Astrocyte of the hippocampus (primary cell): ENCODE data around the gene HDAC7.
A peak's percentile ranks its signal among the peaks of the same experiment; 100 is the strongest.
"Not testable (repeated sequence)": the region's sequence is repeated elsewhere in the genome, so short reads cannot be mapped to it uniquely, and the experiment has no call there.

Experiments used
- DNase-seq: peaks from one replicate; pipeline ENCODE4 v3.0.0; 2011; ENCODE audit warnings: low read depth, low spot score

The HDAC7 gene

DNA sequence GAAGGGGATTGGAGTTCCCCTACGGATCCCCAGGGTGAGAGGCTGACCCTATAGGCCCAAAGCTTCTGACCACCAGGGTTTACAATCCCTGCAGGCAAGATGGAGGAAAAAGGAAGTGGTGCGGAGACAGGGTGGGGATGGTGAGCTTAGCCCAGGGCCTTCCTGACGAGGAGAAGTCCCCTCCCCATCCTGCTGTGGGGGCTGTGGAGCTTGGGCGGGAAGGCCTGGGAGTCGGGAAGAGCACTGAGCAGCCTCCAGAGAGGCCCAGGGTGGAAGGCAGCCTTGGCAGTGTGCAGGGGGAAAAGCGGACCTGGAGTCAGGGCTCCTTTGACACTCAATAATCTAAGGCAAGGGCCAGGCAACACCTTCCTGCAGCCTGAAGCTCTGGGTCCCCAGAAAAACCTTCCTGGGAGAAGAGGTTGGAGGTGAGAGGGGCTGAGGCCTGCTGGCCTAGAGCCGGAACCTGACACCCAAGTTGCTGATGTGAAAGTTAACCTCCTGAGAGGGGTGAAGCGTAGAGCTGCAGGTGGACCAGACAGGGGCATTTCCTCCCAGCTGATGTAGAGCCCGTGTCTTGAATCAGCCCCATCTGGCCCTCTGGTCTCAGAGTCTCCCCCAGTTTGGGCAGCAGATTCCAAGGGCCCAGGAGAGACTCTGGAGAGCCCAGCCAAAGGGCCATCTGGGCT lies 6.0 kb downstream of the HDAC7 start:
- no peak for DNase-seq

DNA sequence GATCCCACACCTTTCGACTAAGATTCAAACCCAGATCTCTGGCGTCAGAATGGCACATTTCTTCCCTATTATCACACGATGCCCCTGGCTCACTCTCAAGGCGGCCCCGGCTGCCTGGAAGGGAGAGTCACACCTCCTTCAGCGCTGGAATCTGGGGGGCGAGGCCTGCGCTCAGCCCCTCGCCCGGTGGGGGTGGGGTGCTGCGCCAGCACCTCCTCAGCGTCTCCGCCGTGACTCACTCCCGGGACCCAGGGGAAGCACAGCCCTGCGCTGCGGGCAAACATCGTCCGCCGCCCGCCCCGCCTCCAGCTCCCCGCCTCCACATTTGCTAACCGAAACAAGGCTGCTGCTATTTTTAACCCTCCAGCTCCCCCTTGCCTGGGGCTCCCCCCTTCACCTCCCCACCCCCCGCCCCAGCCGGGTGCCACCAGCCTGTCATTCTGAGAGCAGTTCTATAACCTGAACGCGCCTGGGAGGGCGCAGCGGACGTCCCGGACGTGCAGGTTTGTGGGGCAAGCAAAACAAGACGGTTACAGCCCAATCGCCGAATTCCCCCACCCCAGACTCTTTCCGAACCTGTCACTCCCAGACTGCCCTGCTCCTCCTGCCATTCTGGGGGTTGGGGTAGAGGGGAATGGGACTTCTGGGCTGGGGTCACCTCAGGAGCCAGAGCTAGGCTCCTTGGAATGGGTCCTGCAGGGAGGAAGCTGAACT lies 6.7 kb downstream of the HDAC7 start:
- peak; percentile 98 for DNase-seq

DNA sequence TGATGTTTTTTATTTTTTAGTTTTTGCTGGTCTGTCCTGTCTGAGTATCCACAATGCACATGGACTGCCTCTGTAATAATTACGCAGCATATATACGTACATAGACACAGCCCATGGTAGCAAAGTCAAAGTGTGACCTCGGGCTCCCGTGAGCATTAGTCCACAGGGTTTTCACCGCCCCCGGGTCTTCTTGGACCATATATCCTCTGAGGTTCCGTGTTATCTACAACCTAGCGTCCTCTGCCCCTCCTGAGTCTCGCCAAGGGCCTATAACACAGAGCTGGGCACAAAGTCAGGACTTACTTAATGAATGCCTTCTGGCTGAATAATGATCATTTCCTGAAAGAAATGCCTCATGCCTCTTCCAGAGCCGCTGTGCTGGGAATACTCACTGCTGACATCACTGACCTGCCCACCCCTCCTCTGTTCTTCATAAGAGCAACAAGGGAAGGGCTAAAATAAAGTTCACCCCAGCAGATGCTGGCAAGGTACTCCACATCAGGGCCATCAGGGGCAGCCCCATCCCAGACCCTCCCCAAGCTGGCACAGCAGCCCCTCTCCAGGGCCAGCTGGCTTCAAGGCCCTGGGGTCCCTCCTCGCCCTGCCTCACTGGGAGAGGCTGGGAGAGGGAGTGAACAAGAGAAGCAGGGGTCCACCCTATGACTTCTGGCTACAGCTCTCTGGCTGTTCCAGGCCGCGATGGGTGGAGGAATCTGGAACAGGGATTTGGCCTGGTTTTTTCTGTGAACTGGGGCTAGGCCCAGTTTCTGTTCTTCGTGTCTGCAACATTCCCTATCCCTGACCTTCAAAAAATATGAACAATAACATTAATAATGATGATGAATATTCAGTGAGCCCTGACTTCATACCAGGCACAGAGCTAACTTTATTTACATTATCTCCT lies 7.9 kb downstream of the HDAC7 start:
- peak; percentile 71 for DNase-seq

DNA sequence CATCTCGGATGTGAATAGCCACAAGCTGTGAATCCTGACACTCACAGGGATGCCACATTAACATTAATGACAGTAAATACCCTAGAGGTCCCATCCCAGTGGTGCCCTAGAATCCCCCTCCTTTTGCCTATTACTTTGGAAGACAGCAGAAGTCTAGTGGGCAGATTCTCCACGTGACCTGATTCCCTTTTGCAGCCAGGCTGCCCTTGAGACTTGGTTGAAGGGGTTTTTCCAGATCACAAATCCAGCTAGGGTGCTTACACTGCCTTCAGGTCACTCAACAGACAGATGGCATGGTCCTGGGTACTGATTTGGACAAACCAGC lies 8.7 kb downstream of the HDAC7 start:
- no peak for DNase-seq

DNA sequence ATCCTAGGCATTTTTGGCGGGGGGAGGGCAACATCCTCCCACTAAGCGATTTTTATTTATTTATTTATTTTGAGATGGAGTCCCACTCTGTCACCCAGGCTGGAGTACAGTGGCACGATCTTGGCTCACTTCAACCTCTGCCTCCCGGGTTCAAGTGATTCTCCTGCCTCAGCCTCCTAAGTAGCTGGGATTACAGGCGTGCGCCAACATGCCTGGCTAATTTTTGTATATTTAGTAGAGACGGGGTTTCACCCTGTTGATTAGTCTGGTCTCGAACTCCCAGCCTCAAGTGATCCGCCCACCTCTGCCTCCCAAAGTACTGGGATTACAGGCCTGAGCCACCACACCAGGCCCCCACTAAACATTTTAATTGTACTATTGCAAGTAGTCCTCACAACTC lies 10.2 kb downstream of the HDAC7 start:
- DNase-seq = not testable (repeated sequence)

DNA sequence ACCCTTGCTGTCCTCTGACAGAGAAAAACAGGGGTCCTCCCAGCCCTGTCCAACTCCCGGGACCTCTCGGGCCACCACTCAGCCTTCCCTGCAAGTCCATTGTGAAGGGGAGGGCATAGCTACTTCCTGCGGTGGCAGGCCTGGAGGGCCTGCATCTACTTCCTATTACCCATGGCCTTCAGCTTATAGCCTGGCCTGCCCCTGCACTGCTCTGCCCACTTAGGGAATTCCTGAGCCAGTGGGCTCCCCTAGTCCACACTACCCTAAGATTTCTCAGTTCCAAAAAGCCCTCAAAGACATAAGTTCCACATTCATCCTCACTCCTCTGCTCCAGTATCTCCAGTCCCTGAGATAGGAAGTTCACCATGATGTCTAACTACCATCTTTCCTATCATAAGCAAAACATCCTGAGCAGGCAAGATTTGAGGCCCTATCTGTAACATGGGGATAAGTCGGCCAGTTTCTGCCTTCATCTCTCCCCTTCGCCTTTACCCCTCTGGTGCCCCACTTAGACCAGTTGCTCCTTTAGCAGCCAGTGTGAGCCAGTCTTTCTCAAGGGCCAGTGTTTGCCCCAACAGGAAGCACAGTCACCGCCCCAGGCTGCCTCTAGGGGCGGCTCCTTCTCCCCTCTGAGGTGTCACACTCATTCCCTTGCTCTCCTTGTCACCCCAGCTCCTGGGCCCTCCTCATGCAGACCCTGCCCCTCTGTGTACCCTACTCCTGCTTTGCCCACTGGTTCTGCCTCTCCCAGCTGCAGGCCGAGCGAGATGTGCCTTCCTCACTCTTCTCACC lies 10.9 kb downstream of the HDAC7 start:
- DNase-seq = no peak

DNA sequence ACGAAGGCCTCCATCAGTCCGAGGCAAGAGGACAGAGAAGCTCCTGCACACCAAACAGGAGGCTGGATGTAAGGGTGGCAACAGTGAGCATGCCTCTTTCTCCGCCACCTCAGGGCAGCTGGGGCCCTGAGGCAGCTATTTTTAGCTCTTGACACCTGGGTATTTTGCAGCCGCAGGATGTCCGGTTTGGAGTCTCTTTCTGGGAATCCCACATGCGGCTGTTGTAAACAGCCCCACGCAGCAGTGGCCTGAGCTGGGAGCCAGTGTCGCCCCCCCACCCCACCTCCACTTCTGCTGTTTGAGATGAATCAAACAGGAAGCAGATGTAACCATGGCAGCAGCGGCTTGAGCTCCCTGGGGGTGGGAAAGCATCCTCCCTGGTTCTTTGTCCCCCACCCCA lies 11.7 kb downstream of the HDAC7 start:
- DNase-seq = peak; percentile 49

DNA sequence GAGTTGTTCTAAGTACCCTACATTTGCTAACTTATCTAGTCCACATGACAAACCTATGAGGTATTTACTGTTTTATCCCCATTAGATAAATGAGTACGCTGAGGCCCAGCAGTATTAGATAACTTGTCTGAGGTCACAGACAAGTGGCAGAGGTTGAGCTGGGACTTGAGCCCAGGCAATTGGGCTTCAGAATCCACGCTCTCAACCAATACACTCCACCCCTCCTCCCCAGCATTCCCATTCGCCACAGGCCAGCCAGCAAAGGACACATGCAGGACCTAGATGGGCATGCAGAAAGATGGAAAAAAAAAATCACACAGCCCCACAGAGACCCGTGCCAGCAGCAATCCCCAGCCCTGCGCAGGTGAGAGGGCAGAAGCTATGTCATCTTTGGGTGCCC lies 12.4 kb downstream of the HDAC7 start:
- DNase-seq = no peak

DNA sequence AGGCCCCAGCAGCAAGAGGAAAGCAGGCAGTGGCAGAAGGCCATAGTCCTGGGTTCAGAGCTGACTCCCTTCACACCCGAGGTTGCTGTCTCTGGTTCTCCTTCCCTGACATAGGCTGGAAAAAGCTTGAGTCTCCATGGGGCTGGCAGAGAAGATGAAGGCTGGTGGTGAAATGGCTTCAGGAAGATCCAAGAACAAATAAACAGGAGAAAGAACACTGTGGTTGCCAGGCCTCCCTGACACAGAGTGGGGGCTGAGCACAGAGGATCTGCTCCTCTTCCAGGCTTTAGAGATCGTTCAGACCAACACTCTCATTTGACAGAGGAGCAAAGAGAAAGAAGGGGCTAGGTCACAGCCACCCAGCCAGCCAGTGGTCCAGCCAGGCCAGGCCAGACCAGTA lies 14.3 kb downstream of the HDAC7 start:
- DNase-seq = no peak

DNA sequence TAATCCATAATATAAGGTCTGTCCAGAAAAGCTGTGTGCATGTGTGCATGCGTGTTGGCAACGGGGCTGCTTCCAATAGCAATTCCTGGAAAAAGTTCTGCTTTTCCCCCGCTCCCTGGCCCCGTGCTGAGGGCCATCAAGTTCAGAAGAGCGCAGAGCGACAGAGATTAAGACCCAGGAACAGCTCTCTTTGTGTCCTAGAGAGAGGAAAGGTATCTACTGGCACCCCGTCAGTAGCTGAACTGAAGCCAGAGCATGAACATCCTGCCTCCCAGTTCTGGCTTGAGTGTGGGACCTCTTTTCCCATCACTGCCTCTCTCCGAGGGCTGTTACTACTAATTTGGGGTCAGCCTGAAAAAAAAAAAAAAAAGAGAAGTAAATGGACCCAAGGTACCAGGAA lies 15.5 kb downstream of the HDAC7 start:
- no peak for DNase-seq

DNA sequence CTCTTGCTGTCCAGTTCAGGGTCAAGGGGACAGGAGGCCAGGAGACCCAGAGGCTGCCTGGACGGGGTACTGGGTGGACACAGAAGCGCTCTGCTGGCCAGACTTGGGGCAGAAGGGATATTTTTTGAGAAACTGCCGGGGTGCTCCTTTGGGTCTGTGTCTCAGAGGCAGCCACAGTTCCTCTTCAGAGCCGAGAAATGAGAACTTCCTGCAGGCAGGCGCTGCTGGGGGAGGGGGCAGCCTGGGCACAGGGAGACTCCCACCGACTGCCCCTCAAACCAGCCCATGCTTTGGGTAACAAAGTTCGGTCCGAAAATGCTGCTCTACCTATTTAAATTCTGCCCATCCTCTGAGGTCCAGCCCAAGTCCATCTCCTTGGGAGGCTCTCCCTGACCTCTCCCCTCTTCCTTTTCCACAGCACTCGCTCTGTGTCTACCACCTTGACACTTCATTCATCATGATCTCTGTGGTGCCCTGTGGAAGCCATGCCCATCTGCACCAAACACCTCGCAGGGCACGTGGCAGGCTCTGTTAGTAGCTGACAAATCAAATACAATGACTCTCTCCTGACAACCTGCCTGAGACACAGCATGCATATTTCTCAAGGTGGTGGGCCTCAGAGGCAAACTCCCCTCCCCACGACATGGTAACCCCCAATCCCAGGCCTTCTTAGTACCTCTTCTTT lies 16.4 kb downstream of the HDAC7 start:
- no peak for DNase-seq

DNA sequence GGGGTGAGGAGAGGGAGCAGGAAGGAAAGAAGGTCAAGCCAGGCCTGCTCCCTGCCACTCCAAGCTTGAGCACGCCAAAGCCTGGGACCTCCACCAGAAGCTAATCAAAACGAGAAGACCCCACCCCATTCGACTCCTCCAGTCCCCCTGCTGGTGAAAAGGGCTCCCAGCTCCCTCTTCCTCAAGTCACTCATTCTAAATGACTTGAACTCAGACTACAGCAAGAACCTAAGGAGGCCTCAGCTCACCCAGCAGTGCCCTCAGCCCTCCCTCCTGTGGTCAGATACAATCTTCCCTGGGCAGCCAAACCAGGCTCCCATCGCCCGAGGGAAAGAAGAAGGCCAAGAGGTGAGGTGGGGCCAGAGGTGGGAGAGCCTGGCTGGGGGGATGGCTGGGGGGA lies 17.4 kb downstream of the HDAC7 start:
- DNase-seq = no peak

DNA sequence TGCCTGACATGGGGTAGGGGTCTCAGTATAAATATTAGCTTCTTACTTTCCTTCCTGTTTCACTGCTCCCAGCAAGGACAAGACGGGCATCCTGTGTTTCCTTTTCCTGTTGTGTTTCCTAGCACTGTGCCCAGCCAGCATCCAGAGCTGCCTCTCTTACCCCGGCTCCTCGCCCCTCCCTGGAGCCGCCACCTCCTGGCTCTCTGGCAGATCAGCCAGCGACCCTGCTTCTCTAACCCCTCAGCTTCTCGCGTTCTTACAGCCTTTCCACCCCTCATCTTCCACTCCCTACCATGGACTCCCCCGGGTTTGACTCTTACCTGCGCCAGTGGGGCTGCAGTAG lies 17.8 kb downstream of the HDAC7 start:
- no peak for DNase-seq

DNA sequence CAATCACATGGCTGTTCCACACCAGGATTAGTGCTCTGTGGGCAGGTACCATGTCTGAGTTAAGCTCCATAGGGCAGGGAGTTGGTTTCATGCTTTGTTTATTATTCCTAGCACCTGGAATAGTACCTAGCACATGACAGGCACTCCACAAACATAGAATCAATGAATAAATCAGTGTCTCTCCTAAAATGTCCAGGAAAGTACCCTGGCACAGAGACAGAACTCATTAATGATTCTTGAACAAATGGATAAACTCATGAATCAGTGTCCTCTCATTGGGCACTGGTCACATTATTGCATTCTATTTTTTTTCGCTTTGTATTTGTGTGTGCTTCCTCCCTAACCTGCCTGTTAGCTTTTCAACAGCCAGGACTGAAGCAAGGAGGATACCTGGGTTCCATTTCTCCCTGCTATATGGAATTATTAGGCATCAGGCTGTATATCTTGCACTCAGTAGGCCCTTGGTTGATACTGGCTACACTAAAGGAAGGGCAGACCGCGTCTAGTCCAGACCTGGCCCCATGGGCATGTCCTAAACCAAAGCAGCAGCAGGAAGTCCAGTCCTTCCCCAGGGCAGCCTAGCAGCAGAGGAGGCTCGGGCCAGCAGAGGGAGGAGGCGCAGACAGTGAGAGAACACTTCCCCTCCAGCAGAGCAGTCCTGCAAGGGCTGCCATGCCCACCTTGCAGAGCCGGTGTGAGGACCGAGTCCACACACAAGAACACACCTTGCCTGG lies 18.4 kb downstream of the HDAC7 start:
- DNase-seq = no peak

DNA sequence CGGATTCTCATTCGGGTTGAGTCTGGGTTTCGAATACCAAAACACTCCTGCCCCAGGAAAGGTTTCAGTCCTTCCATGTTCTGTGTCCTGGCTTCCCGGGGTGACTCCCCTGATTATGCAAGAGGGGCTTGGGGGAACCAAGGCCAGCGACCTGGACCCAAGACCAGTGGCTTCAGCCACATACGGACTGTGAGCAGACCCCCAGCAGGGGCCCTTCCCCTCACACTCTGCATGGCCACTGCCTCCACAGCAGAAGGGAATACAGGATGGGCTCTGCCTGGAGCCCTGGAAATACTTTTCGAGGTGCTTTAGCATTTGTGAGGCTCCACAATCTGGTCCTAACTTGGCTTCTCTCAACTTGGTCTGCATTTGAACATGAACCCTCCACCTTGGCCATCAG lies 19.1 kb downstream of the HDAC7 start:
- no peak for DNase-seq

DNA sequence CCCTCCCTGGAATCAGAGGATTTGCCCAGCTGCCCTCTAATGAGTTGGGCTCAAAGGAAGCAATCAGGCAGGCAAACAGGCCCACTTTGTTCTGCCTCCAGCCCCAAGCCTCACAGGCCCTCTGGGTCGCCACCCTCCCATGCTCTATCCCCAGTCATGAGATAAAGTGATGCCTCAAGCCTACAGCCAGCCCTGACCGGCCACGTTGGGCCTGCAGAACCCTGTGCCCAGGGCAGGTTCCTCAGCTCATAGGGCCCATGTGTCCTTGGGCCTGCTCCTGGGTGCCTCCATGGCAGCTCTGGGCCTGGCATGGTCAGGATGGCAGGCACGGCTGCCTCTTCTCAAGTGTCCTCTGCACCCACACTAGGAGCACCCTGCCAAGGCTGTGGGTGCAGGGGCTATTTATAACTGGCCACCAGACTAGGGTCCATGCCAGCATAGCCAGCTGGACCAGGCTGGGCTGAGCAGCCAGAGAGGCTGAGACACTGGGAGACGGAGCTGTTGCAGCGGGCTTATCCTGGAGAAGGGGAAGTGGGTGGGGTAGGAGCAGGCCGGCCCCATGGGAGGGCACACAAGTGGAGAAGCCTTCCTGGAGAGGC lies 20.2 kb downstream of the HDAC7 start:
- DNase-seq = no peak

DNA sequence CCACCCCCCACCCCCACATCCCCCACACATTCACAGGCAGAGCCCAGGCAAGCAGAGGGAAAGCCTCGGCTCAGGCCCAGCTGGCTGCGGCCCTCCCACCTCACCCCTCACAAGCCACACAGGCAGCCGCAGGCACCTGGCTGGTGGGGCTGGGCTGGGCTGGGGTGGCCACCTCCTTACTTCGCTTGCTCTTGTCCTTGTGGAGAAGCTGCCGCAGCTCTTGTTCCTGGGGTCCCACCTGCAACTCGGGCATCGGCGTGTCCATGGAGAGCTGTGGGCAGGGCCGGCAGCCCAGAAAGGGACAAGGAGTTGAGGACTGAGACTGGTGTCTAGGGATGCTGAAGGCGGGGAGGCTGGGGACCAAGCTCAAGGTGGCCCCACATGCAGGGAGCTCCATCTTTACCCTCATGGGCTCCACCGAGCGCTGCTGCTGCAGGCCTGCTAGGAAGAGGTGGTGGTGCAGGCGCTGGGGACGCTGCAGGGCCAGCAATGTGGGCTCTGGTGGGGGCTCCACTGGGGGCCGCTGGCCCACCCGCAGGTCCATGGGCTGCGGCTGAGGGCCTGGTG lies 21.2 kb downstream of the HDAC7 start:
- no peak for DNase-seq

DNA sequence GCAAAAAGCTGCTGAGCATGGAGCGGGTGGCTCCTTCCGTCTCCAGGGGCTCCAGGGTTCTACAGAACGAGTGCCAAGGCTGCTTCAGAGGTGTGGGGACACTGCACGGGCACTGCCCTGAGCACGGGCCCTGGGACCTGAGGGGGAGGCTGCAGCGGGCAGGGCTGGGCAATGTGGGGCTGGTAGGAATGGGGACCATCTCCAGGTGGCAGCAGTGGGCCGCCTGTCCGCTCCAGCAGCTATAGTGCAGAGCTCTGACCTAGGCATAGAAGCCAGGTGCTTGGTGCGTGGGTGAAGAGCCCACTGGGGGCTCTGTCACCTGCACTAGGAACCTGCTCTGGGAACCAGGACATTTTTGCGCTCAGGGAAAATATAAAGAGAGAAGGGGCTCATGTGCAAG lies 22.3 kb downstream of the HDAC7 start:
- DNase-seq = no peak

DNA sequence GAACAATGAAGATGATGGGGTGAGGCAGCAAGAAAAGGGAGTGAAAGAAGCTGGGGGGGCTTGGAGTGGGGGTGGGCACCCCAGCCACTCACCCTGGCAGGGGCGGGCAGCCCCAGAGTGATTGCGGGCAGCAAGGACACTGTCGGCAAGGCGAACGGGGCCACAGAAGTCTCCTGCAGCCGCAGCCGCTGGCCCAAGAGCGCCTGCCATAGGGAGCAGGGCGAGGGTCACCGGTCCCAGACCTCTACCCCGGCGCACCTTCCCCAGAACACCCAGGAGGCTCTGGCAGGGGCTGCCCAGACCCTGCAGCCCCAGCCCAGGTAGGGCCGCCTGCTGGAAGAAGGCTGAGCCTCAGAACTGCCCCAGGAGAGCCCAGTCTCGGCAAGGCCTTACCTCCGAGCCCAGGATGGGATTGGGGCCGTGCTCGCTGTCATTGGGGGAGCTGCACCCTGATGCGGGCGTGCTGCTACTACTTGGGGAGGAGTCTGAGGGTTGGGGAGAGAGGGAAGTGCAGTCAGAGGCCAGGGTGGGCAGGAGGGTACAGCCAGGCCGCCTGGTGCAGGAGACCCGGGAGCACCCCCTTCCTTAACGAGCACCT lies 23.8 kb downstream of the HDAC7 start:
- DNase-seq = no peak
